Skeletal muscle tissue (tissue), 4 donors: ENCODE data around the gene PHLPP1. TPM values are rescaled to one million over a fixed set of nuclear protein-coding genes. Genes with fewer than 3 reads are reported as not detected.
"Not testable (repeated sequence)": the region's sequence is repeated elsewhere in the genome, so short reads cannot be mapped to it uniquely, and the experiment has no call there.

Experiments
- H3K27ac ChIP-seq: one replicate; pipeline ENCODE4 v1.7.0; 2013; ENCODE audit warnings: mild to moderate bottlenecking, low read depth, low read length, inconsistent platforms
- H3K27me3 ChIP-seq, 3 donors: one replicate each; pipeline ENCODE4 v1.7.0; 2013; ENCODE audit warnings: low read length in 3 of 3; ENCODE audit not compliant: control insufficient read depth in 3 of 3, insufficient read depth in 3 of 3
- H3K36me3 ChIP-seq, 3 donors: one replicate each; pipeline ENCODE4 v1.7.0; 2013; ENCODE audit warnings: low read length in 3 of 3; ENCODE audit not compliant: control insufficient read depth in 3 of 3, insufficient read depth in 3 of 3
- H3K4me1 ChIP-seq, 3 donors: one replicate each; pipeline ENCODE4 v1.7.0; 2013; ENCODE audit warnings: low read length in 3 of 3, mild to moderate bottlenecking in 3 of 3; ENCODE audit not compliant: control insufficient read depth in 3 of 3, insufficient read depth in 3 of 3
- H3K4me3 ChIP-seq, 3 donors: one replicate each; pipeline ENCODE4 v1.7.0; 2013; ENCODE audit warnings: low read length in 3 of 3
- H3K9ac ChIP-seq, 3 donors: one replicate each; pipeline ENCODE4 v1.7.0; 2013; ENCODE audit warnings: low read length in 3 of 3, mild to moderate bottlenecking in 3 of 3, moderate library complexity in 2 of 3, low read depth in 1 of 3
- H3K9me3 ChIP-seq, 3 donors: one replicate each; pipeline ENCODE4 v1.7.0; 2013; ENCODE audit warnings: low read length in 3 of 3; ENCODE audit not compliant: control insufficient read depth in 3 of 3
- total RNA-seq: library from RNA; depleted of rRNA; stranded (reverse); fragments of >200 nt; gene quantifications from one replicate; pipeline ENCODE4 v1.2.3, GENCODE V29; 2014
- donor health status: Osteomylitis.

PHLPP1 gene
- total RNA-seq, 1 donor from 2014 or later, result 11.5 TPM

DNA sequence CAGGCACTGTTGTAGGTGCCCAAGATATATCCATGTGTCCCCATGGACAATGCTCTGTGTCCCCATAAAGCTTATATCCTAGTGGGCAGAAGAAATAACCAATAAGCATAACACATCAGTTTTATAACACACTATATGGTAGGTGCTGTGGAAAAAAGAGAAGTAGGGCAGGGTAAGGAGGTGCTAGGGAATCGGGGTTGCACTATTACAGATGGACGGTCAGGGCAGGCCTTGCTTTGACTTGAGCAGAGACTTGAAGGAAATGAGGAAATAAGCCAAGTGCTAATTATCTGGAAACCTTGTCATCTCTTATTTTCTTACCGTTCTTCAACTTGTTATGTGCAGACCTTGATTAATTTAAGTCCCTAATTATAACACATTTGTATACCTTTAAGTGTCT, 82.0 kb downstream of the PHLPP1 start:
- no peaks in the 10 kb centered on the region for H3K27me3 ChIP-seq
- no peaks in the 10 kb centered on the region for H3K36me3 ChIP-seq
- H3K27ac ChIP-seq, result no peak overlapping the region
- H3K9ac ChIP-seq, result no peak overlapping the region
- no peak overlapping the region for H3K4me3 ChIP-seq
- H3K4me1 ChIP-seq, result peaks cover 0 to 4% (median 3%) of the 10 kb centered on the region in 3 donors
- no peaks in the 10 kb centered on the region for H3K9me3 ChIP-seq

DNA sequence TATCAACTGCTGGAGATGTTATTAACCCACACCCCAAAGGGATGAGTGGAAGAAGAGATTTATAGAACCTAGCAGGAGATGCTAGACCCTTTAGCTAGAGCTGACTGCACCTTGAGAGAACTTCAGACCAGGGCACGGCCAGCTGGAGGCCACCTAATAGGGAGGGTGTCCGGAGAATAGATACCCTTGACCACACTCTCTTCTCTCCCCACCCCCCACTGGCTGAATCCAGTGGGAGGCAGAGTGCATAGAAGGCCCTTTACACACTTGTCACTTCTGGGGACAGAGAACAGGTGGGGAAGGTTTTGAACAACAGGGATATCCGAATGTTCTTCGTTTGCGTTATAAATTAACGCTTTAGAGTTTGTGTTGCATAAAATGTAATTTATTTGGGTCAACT, 84.6 kb downstream of the PHLPP1 start:
- Histone ChIP-seq H3K27ac (no peak overlapping the region), H3K9me3 (no peaks in the 10 kb centered on the region), H3K4me1 (peaks cover 0 to 4% (median 3%) of the 10 kb centered on the region in 3 donors), H3K9ac (no peak overlapping the region), H3K27me3 (no peaks in the 10 kb centered on the region), H3K36me3 (no peaks in the 10 kb centered on the region), H3K4me3 (no peak overlapping the region)

DNA sequence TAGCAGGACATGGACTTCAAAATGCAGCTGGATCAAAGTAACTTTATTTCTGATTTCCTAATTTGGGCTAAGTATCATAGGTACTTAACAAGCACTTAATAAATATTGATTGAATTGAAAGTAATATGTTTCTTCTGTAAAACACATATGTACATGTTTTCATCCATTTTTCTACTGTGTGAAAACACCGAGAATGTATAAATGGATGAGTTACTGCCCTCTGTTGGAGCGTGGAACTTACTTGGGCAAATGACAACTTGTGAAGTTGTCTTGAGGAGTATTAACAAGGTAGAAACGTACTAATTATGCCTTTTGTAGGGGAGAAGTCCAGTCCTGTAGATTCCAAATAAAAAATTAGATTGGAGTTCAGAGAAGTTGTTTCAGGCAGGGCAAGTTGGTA, 87.2 kb downstream of the PHLPP1 start:
- no peak overlapping the region for H3K27ac ChIP-seq
- H3K36me3 ChIP-seq, result no peaks in the 10 kb centered on the region
- no peak overlapping the region for H3K4me3 ChIP-seq
- H3K4me1 ChIP-seq, result peaks cover 0 to 4% (median 3%) of the 10 kb centered on the region in 3 donors
- no peaks in the 10 kb centered on the region for H3K27me3 ChIP-seq
- no peak overlapping the region for H3K9ac ChIP-seq
- H3K9me3 ChIP-seq, result no peaks in the 10 kb centered on the region

GRCh38 chr18:62807396-62807795, 92.1 kb downstream of the PHLPP1 start:
- no peaks in the 10 kb centered on the region for H3K27me3 ChIP-seq

GRCh38 chr18:62808123-62808522, 92.8 kb downstream of the PHLPP1 start:
- Histone ChIP-seq H3K27ac (no peak overlapping the region), H3K4me3 (no peak overlapping the region), H3K36me3 (no peaks in the 10 kb centered on the region), H3K27me3 (no peaks in the 10 kb centered on the region), H3K4me1 (no peaks in the 10 kb centered on the region), H3K9me3 (no peaks in the 10 kb centered on the region), H3K9ac (no peak overlapping the region)

More at GRCh38 chr18:62807396-62807795, 92.1 kb downstream of the PHLPP1 start:
- Histone ChIP-seq H3K27ac (no peak overlapping the region), H3K9me3 (no peaks in the 10 kb centered on the region), H3K4me1 (no peaks in the 10 kb centered on the region), H3K9ac (no peak overlapping the region), H3K4me3 (no peak overlapping the region), H3K36me3 (no peaks in the 10 kb centered on the region)

DNA sequence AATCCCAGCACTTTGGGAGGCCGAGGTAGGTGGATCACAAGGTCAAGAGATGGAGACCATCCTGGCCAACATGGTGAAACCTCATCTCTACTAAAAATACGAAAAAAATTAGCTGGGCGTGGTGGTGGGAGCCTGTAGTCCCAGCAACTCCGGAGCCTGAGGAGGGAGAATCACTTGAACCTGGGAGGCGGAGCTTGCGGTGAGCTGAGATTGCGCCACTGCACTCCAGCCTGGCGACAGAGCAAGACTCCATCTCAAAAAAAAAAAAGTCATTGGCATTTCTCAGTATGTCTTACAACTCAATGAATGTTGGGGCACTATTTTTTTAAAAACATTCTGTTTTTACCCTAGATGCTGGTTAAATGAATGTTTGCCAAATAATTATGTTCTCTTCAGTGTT, 94.1 kb downstream of the PHLPP1 start:
- not testable (repeated sequence) for H3K36me3 ChIP-seq, H3K9me3 ChIP-seq, H3K27me3 ChIP-seq, H3K27ac ChIP-seq, H3K9ac ChIP-seq, H3K4me3 ChIP-seq, H3K4me1 ChIP-seq

DNA sequence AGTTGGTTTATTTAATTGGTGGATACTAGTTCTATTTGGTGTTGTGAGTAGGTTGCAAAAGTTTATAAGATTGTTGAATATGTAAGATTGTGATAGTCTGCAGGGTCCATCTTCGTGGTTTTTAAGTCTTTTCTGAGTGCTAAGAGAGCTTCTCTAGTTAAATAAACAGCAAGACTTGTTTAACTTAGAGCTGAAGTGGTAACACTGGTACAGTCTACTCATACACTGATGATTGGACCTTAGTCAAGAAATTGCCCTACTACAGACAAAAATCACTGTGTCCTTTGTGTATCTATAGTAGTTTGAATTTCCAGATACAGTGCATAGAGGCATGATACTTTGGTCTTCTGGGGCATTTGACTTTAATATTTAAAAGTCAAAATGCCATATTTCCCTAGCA, 94.6 kb downstream of the PHLPP1 start:
- no peak overlapping the region for H3K9ac ChIP-seq
- H3K36me3 ChIP-seq, result no peaks in the 10 kb centered on the region
- no peaks in the 10 kb centered on the region for H3K9me3 ChIP-seq
- H3K4me1 ChIP-seq, result no peaks in the 10 kb centered on the region
- no peaks in the 10 kb centered on the region for H3K27me3 ChIP-seq
- no peak overlapping the region for H3K27ac ChIP-seq
- no peak overlapping the region for H3K4me3 ChIP-seq

DNA sequence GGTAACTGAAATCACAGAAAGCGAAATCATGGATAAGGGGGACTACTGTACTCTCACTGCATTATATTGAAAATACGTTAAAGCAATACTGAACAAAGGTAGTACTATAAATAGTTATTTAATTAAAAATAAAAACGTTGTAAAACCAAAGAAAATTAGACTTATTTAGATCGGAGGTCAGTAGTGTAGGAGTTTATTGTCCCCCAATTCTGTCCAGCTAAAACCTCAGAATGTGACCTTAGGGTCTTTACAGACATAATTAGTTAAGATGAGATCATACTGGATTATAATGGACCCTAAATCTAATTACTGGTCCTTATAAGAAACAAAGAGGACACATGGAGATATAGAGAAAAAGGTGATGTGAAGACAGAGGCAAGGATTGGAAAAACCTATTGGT, 95.3 kb downstream of the PHLPP1 start:
- no peaks in the 10 kb centered on the region for H3K27me3 ChIP-seq
- peaks cover 0 to 3% (median 0%) of the 10 kb centered on the region in 3 donors for H3K4me1 ChIP-seq
- no peaks in the 10 kb centered on the region for H3K9me3 ChIP-seq
- H3K4me3 ChIP-seq, result no peak overlapping the region
- no peaks in the 10 kb centered on the region for H3K36me3 ChIP-seq
- H3K9ac ChIP-seq, result no peak overlapping the region
- H3K27ac ChIP-seq, result no peak overlapping the region

GRCh38 chr18:62811674-62812073, 96.3 kb downstream of the PHLPP1 start:
- Histone ChIP-seq H3K27ac (no peak overlapping the region), H3K4me3 (no peak overlapping the region), H3K4me1 (peaks cover 0 to 3% (median 0%) of the 10 kb centered on the region in 3 donors), H3K36me3 (no peaks in the 10 kb centered on the region), H3K9ac (no peak overlapping the region), H3K27me3 (no peaks in the 10 kb centered on the region), H3K9me3 (no peaks in the 10 kb centered on the region)

DNA sequence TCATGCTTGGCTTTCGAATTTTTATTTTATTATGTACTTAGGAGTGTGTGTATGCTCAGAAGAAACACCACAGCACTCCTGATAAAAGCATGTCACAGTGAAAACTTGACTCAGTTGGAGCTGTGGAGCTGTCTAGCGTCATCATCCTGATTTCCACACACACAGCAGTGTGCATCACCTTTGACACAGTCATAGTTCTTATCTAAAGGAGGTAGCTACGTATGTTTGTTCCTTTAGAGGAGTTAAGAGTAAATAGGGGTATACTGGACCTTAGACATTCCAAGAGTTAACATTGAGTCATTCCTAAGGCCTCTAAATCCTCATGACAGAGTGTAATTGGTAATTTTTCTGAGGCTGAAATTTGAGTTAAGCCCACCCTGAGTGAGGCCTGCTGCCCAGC, 96.9 kb downstream of the PHLPP1 start:
- Histone ChIP-seq H3K4me1 (peaks cover 0 to 3% (median 0%) of the 10 kb centered on the region in 3 donors), H3K36me3 (no peaks in the 10 kb centered on the region), H3K4me3 (no peak overlapping the region), H3K27ac (no peak overlapping the region), H3K27me3 (no peaks in the 10 kb centered on the region), H3K9ac (no peak overlapping the region), H3K9me3 (no peaks in the 10 kb centered on the region)

- Histone ChIP-seq H3K27ac (no peak overlapping the region), H3K36me3 (no peaks in the 10 kb centered on the region), H3K4me1 (peaks cover 0 to 3% (median 0%) of the 10 kb centered on the region in 3 donors), H3K4me3 (no peak overlapping the region), H3K9me3 (no peaks in the 10 kb centered on the region), H3K9ac (no peak overlapping the region), H3K27me3 (no peaks in the 10 kb centered on the region)
These were observed 97.5 kb downstream of the PHLPP1 start for GRCh38 chr18:62812876-62813275.
